ENCODE results near the gene SNX8. TPM values are rescaled to one million over a fixed set of nuclear protein-coding genes. Genes with fewer than 3 reads are reported as not detected.

The SNX8 gene
- total and polyA plus RNA-seq, 4 donors, result 4.1 to 26.5 (median 20.9) TPM

GRCh38 chr7:2244404-2244995, 69.7 kb downstream of the SNX8 start:
- no peak overlapping the region for H3K4me3 ChIP-seq (ENCODE audit: low read length in 2 of 2)
- H3K36me3 ChIP-seq (ENCODE audit: control insufficient read depth in 1 of 2, insufficient read depth in 2 of 2, low read length in 1 of 2), result no peaks in the 10 kb centered on the region
- no peaks in the 10 kb centered on the region for H3K27me3 ChIP-seq (ENCODE audit: control insufficient read depth in 1 of 2, insufficient read depth in 2 of 2, low read length in 1 of 2)
- intact Hi-C loops (cut with DNase I), result loop anchor here (10.0 kb wide), 2 partner anchors 100 to 670 kb away; partner anchors contain the start of gene PSMG3 (in 1 of the 2)
- peaks cover 0 to 4% of the 10 kb centered on the region in 2 donors for H3K4me1 ChIP-seq (ENCODE audit: control insufficient read depth in 1 of 2, insufficient read depth in 2 of 2, low read length in 2 of 2)
- H3K27ac ChIP-seq (ENCODE audit: low read depth in 1 of 2, low read length in 2 of 2), result no peak overlapping the region
- no peak for DNase-seq
- no peak for ATAC-seq (ENCODE audit: low FRiP score)
- H3K9me3 ChIP-seq (ENCODE audit: control insufficient read depth, low read length), result no peaks in the 10 kb centered on the region
- 87 to 88% methylated on average over 25 of the region's 25 CpGs for WGBS, 2 donors

GRCh38 chr7:2243458-2243857, 70.8 kb downstream of the SNX8 start:
- intact Hi-C loops (cut with DNase I), result loop anchor here (10.0 kb wide), 2 partner anchors 101 to 669 kb away; partner anchors contain the start of gene PSMG3 (in 1 of the 2)
- H3K4me1 ChIP-seq (ENCODE audit: control insufficient read depth in 1 of 2, insufficient read depth in 2 of 2, low read length in 2 of 2), result peaks cover 0 to 4% of the 10 kb centered on the region in 2 donors
- ATAC-seq (ENCODE audit: low FRiP score), result no peak

DNA sequence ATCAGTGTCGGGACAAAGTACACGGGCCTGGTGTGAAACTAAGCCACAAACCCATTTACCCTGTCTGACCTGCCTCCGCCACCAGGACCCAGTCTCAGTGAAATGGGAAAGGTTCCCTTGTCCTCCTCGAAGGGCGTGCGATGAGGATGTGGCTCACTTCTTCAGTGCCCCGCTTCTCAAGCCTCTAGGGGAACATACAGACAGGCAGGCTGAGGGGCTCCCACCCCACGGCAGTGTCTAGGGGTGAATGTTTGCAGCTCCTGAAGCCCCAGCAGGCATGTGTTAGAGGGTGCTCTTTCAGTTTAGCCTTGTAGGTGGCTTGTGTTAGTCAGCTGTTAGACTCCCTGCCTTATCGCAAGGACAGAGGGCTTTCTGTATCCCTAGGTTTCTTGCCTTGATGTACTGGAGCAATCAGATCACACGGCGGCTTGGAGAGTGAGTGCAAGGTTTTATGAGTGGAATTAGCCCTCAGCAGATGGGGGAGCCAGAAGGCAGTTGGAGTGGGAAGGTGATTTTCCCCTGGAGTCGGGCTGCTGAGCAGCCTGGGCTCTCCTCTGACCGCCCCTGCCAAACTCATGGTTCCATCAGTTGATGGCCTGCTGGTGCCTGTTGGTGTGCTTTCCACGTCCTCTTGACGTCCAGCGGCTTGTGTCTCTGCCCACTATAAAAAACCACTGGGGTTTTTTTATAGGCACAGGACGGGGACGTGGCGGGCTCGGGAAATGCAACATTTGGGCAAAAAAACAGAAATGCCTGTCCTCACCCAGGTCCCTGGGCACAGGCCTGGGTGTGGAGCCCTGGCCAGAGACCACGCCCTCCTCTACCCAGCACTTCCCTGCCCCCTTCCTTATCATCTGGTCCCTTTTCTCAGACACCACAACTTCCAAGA, 71.5 kb downstream of the SNX8 start:
- ATAC-seq (ENCODE audit: low FRiP score) (peak; percentile 42), DNase-seq (no peak)
- H3K36me3 ChIP-seq (ENCODE audit: control insufficient read depth in 1 of 2, insufficient read depth in 2 of 2, low read length in 1 of 2), result no peaks in the 10 kb centered on the region
- intact Hi-C loops (cut with DNase I), result loop anchor here (10.0 kb wide), 2 partner anchors 102 to 668 kb away; partner anchors contain the start of gene PSMG3 (in 1 of the 2)
- no peaks in the 10 kb centered on the region for H3K27me3 ChIP-seq (ENCODE audit: control insufficient read depth in 1 of 2, insufficient read depth in 2 of 2, low read length in 1 of 2)
- peak overlapping the region; percentile 29 to 96 for H3K4me3 ChIP-seq (ENCODE audit: low read length in 2 of 2)
- 3 to 14% methylated on average over 21 of the region's 21 CpGs for WGBS, 2 donors
- H3K4me1 ChIP-seq (ENCODE audit: control insufficient read depth in 1 of 2, insufficient read depth in 2 of 2, low read length in 2 of 2), result peaks cover 0 to 4% of the 10 kb centered on the region in 2 donors
- no peaks in the 10 kb centered on the region for H3K9me3 ChIP-seq (ENCODE audit: control insufficient read depth, low read length)
- no peak overlapping the region for H3K27ac ChIP-seq (ENCODE audit: low read depth in 1 of 2, low read length in 2 of 2)

More at GRCh38 chr7:2243458-2243857, 70.8 kb downstream of the SNX8 start:
- no peak for DNase-seq
- 75 to 86% methylated on average over 12 of the region's 12 CpGs for WGBS, 2 donors
- no peaks in the 10 kb centered on the region for H3K9me3 ChIP-seq (ENCODE audit: control insufficient read depth, low read length)
- H3K4me3 ChIP-seq (ENCODE audit: low read length in 2 of 2), result no peak overlapping the region
- no peak overlapping the region for H3K27ac ChIP-seq (ENCODE audit: low read depth in 1 of 2, low read length in 2 of 2)
- H3K27me3 ChIP-seq (ENCODE audit: control insufficient read depth in 1 of 2, insufficient read depth in 2 of 2, low read length in 1 of 2), result no peaks in the 10 kb centered on the region
- no peaks in the 10 kb centered on the region for H3K36me3 ChIP-seq (ENCODE audit: control insufficient read depth in 1 of 2, insufficient read depth in 2 of 2, low read length in 1 of 2)

- Histone ChIP-seq H3K4me3 (ENCODE audit: low read length in 2 of 2) (peak within 1 kb of the TSS; percentile 91 to 96), H3K36me3 (ENCODE audit: control insufficient read depth in 1 of 2, insufficient read depth in 2 of 2, low read length in 1 of 2) (no peaks in the 10 kb centered on the region), H3K27ac (ENCODE audit: low read depth in 1 of 2, low read length in 2 of 2) (no peak within 1 kb of the TSS), H3K9me3 (ENCODE audit: control insufficient read depth, low read length) (no peaks in the 10 kb centered on the region), H3K4me1 (ENCODE audit: control insufficient read depth in 1 of 2, insufficient read depth in 2 of 2, low read length in 2 of 2) (peaks cover 0 to 4% of the 10 kb centered on the region in 2 donors), H3K27me3 (ENCODE audit: control insufficient read depth in 1 of 2, insufficient read depth in 2 of 2, low read length in 1 of 2) (no peaks in the 10 kb centered on the region)
- ATAC-seq (ENCODE audit: low FRiP score) (peak; percentile 93), DNase-seq (peak; percentile 86 to 94)
- WGBS, 2 donors, result 0 to 1% methylated on average over 77 to 81 of the region's 81 CpGs
- intact Hi-C loops (cut with DNase I), result loop anchor here (10.0 kb wide), 2 partner anchors 103 to 667 kb away; partner anchors contain the start of gene PSMG3 (in 1 of the 2)
These were observed 72.4 kb downstream of the SNX8 start, which contains the start of the genes MRM2 and NUDT1 for GRCh38 chr7:2241580-2242540. Gene MRM2 (minus strand): TSS chr7:2242205. CDS start chr7:2242169, 36 bp downstream. Gene NUDT1 (plus strand): TSS chr7:2242226. CDS start chr7:2244575, 2,349 bp downstream.

DNA sequence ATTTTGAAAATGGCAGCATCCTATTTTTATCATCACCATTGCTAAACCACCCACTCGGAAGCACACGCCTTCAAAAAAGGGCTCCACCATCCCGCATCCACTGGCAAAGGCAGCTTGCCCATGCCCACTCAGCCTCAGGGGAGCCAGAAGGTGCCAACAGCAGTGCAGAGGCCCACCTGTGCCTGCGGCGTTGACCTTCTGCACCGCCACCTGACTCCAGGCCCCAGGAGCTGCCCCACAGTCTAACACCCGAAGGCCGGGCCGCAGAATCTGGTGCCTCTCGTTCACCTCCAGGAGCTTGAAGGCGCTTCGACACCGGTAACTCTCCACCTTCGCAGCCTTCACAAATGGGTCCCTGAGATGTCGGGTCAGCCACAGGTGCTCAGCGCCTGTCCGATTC, 75.0 kb downstream of the SNX8 start:
- Histone ChIP-seq H3K9me3 (ENCODE audit: control insufficient read depth, low read length) (no peaks in the 10 kb centered on the region), H3K4me1 (ENCODE audit: control insufficient read depth in 1 of 2, insufficient read depth in 2 of 2, low read length in 2 of 2) (peaks cover 0 to 4% of the 10 kb centered on the region in 2 donors), H3K36me3 (ENCODE audit: control insufficient read depth in 1 of 2, insufficient read depth in 2 of 2, low read length in 1 of 2) (no peaks in the 10 kb centered on the region), H3K4me3 (ENCODE audit: low read length in 2 of 2) (no peak overlapping the region), H3K27me3 (ENCODE audit: control insufficient read depth in 1 of 2, insufficient read depth in 2 of 2, low read length in 1 of 2) (no peaks in the 10 kb centered on the region), H3K27ac (ENCODE audit: low read depth in 1 of 2, low read length in 2 of 2) (no peak overlapping the region)
- intact Hi-C loops (cut with DNase I), result no loop called here
- ATAC-seq (ENCODE audit: low FRiP score) (no peak), DNase-seq (no peak)
- 96 to 97% methylated on average over 17 of the region's 17 CpGs for WGBS, 2 donors

DNA sequence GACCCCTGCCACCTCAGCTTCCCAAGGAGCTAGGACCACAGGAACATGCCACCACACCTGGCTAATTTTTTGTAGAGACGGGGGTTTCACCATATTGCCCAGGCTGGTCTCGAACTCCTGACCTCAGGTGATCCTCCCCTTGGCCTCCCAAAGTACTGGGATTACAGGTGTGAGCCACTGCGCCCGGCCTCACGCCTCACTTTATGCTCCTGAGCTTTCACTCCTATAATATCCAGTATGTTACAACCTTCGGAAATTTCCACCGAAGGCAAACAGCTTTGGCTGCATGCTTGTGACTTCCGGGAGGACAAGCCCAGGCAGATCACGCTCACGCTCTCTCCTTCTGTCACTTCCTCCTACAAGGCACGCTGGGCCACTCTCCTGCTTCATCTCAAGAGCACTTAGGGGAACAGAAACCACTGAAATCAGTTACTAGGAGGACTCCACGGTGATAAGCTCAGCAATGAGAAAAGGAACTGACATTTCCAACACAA, 77.1 kb downstream of the SNX8 start:
- no peaks in the 10 kb centered on the region for H3K9me3 ChIP-seq (ENCODE audit: control insufficient read depth, low read length)
- H3K27ac ChIP-seq (ENCODE audit: low read depth in 1 of 2, low read length in 2 of 2), result no peak overlapping the region
- ATAC-seq (ENCODE audit: low FRiP score), result no peak
- no peaks in the 10 kb centered on the region for H3K36me3 ChIP-seq (ENCODE audit: control insufficient read depth in 1 of 2, insufficient read depth in 2 of 2, low read length in 1 of 2)
- DNase-seq, result peak in 1 of 2 donors; percentile 84
- intact Hi-C loops (cut with DNase I), result no loop called here
- H3K27me3 ChIP-seq (ENCODE audit: control insufficient read depth in 1 of 2, insufficient read depth in 2 of 2, low read length in 1 of 2), result no peaks in the 10 kb centered on the region
- H3K4me1 ChIP-seq (ENCODE audit: control insufficient read depth in 1 of 2, insufficient read depth in 2 of 2, low read length in 2 of 2), result peaks cover 0 to 7% of the 10 kb centered on the region in 2 donors
- H3K4me3 ChIP-seq (ENCODE audit: low read length in 2 of 2), result no peak overlapping the region
- WGBS, 2 donors, result 88 to 90% methylated on average over 12 of the region's 12 CpGs

DNA sequence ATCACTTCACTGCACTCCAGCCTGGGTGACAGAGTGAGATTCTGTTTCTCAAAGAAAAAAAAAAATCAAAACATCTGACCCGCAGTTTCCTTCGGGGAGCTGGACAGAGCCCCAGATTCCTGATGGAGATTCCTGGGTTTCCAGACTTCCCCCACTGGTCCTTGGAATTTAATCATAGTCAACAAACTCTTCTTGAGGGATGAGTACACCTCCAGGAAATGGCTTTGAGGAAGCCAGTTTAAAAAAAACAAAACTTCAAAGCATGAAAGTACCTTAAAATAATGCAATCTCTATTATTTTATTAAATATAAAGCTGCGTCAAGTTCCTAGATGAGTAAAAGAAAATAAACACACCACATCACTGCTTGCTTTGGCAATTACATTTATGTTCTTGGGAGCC, 80.3 kb downstream of the SNX8 start:
- intact Hi-C loops (cut with DNase I), result no loop called here
- H3K36me3 ChIP-seq (ENCODE audit: control insufficient read depth in 1 of 2, insufficient read depth in 2 of 2, low read length in 1 of 2), result no peaks in the 10 kb centered on the region
- H3K4me1 ChIP-seq (ENCODE audit: control insufficient read depth in 1 of 2, insufficient read depth in 2 of 2, low read length in 2 of 2), result peaks cover 0 to 3% of the 10 kb centered on the region in 2 donors
- no peak overlapping the region for H3K27ac ChIP-seq (ENCODE audit: low read depth in 1 of 2, low read length in 2 of 2)
- WGBS, 2 donors, result 10 to 12% methylated on average over 3 of the region's 3 CpGs
- no peaks in the 10 kb centered on the region for H3K9me3 ChIP-seq (ENCODE audit: control insufficient read depth, low read length)
- ATAC-seq (ENCODE audit: low FRiP score) (no peak), DNase-seq (no peak)
- H3K27me3 ChIP-seq (ENCODE audit: control insufficient read depth in 1 of 2, insufficient read depth in 2 of 2, low read length in 1 of 2), result no peaks in the 10 kb centered on the region
- H3K4me3 ChIP-seq (ENCODE audit: low read length in 2 of 2), result no peak overlapping the region
